Stimulated activated CD4-positive, alpha-beta T cell treated with anti-CD3 and anti-CD28 coated beads, Interleukin-1b, Interleukin-23, amount 100 ng/mL, for 24 hours (primary cell): ENCODE measurements around the gene PACS1.
"Not testable (repeated sequence)": the region's sequence is repeated elsewhere in the genome, so short reads cannot be mapped to it uniquely, and the experiment has no call there.

Source experiments
- DNase-seq, 4 experiments: peaks; one replicate each; pipeline ENCODE4 v3.0.0-alpha.2; 2020; ENCODE audit warnings: low read depth in 4 of 4, low spot score in 1 of 4

PACS1 gene

DNA sequence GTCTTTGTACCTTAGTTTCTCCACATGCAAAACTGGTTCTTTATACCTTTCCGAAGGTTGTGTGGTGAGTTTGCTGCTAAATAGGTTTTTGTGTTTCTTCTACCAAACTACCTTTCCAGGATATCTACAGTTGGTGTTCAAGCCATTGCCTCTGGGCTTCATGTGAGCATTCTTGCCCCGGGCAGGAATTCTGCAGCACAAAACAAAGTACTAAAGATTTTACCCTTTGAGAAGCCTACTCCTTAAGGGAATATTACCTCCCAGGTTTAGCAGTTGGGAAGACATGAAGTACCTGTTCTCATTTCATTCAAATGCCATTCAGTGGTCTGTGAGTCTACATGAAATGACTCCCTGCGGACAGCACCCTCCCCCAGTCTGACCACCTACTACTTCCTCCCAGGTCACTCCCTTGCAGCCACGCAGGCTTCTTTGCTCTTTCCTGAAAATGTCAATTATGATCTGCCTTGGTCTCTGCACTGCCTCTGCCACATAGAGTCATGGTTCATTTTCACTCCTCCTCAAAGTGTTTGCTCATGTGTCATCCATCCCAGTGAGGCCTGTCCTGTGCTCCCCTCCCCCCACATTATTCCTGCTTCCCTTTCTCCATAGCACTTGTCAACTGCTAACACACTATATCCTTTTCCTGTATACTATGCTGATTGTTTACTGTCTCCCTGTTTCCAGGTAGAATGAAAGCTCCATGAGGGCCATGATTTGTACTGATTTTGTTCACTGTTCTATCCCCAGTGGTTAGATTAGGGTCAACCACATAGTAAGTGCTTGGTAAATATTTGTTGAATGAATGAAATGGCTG lies 36.9 kb downstream of the PACS1 start:
- no peak for DNase-seq

DNA sequence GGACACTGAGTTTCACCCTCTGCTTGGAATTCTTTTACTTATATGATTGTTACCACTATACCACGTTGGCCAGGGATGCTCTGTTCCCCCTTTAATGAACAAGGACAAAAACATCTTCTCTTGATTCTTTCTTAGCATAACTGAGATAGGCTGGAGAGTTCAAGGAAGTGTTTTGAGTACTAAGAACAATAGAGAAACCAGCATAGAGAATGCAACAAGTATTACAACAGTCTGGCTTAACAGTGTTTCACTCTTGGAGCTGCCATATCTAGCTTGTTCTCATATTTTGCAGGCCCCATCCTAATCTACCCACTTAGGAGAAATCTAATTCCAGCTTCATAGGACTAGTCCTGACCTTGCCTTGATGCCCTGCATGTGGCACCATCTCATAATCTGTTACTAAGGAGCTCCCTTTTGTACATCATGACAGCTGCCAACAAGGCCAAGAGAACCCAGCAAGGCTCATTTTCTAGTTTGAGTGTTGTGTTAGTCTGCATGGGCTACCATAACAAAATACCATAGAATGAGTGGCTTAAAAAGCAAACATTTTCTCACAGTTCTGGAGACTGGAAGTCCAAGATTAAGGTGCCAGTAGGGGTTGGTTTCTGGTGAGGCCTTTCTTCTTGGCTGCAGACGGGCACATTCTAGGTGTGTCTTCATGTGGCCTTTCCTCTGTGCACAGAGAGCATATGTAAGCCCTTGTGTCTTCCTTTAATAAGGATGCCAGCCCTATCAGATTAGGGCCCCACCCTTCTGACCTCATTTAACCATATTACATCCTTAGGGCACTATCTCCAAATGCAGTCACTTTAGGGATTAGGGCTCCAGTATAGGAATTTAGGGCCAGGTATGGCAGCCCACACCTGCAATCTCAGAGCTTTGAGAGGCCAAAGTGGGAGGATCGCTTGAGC lies 37.8 kb downstream of the PACS1 start:
- DNase-seq = no peak

DNA sequence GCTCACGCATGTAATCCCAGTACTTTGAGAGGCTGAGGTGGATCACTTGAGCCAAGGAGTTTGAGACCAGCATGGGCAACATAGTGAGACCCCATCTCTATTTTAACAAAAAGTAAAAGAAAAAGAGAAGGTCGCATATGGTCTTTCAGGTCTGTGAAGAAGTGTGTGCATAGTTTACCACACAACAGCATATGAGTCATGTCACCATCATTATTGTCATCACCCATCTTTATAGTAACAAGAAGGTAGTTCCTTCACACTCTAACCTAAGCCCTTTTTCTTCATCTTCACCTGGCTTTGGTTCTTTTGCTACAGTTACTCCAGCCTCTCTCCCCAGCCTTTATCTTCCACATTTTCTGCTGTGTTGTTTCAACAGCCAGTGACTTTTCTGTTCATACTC lies 39.2 kb downstream of the PACS1 start:
- DNase-seq = no peak

DNA sequence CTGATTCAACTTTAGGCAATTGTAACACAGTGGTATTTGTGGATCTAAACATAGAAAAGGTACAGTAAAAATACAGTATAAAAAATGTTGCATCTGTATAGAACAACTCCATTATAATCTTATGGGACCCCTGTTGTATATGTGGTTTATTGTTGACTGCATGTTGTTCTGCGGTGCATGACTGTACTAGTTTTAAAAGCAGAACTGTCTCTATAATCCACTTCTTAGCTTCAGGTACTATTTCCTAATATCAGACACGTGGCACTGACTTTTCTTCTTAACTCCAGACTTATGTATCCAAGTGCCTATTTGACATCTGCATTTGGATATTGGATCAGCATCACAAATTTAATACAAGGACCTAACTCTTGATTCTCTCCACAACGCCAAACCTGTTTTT lies 41.1 kb downstream of the PACS1 start:
- no peak for DNase-seq

- no peak for DNase-seq
Observed at GRCh38 chr11:66112041-66112491, 42.0 kb downstream of the PACS1 start.

DNA sequence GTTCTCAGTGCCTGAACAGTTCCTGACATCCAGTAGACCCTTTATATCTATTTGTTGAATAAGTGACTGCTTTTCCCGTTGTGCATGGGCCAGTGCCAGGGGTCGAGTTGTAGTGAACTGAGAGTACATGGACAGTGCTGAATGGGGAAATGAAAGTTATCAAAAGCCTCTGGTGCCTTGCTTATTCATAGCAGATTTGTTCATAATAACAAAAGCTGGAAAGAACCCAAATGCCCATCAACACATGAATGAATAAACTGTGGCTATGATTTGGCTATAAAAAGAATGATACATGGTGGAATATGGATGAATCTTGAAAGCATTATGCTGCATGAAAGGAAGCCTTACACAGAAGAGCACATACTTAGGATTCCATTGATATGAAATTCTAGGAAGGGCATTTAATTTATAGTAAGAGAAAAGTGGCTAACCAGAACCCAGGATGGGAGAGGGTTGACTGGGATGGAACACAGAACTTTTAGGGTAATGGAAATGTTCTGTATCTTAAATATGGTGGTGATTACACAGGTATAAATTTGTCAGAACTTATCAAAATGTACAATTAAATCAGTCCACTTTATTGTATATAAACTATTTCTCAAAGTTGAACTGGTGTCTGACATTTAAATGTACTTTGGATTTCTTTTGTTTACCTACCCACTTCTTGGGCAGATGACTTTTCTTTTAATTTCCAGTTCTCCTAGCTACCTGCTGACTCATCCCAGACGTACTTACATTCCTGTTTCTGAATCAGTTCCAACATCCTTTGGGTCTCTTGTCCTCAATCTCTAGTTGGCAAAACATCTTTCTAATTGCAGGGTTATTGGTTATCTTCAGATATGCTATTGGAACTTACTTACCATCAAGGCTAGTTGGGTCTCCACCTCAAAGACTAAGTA lies 42.8 kb downstream of the PACS1 start:
- no peak for DNase-seq

DNA sequence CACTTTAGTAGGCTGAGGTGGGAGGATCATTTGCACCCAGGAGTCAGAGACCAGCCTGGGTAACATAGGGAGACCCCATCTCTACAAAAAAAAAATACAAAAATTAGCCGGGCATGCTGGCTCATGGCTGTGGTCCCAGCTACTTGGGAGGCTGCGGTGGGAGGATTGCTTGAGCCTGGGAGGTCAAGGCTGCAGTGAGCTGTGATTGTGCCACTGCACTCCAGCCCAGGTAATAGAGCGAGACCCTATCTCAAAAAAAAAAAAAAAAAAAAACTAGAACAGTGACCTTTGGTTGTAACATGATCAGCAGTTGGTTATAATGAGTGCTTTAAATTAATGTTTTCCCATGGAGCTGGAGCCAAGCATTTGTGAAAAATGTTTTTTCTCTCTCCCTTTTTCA lies 44.9 kb downstream of the PACS1 start:
- not testable (repeated sequence) for DNase-seq

- DNase-seq = no peak
Observed at GRCh38 chr11:66115638-66116301, 45.7 kb downstream of the PACS1 start.

- DNase-seq = no peak
Observed at GRCh38 chr11:66116576-66117361, 46.7 kb downstream of the PACS1 start.

GRCh38 chr11:66118847-66119246 lies 48.8 kb downstream of the PACS1 start:
- DNase-seq = no peak

- no peak for DNase-seq
Observed at GRCh38 chr11:66119348-66120133, 49.5 kb downstream of the PACS1 start.

- DNase-seq = no peak
Observed at GRCh38 chr11:66121466-66121865, 51.4 kb downstream of the PACS1 start.

GRCh38 chr11:66123902-66124301 lies 53.8 kb downstream of the PACS1 start:
- DNase-seq = no peak

DNA sequence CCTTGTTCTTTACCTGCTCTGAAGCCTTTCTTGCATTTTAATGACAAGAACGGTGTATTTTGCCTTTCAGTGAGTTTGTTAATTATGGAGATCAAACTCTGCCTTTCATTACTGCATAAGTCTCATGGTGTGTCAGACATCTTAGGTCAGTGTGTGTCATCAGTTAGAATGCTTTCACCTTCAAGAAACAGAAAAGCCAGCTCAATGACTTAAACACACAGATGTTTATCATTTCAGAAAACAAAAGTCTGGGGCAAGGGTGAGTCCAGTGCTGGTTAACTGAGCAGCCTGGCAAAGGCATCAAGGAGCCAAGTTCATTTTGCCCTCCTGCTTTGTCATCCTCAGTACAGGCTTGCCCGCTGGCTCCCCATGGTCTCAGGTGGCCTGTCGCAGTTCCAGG lies 54.5 kb downstream of the PACS1 start:
- DNase-seq = no peak

DNA sequence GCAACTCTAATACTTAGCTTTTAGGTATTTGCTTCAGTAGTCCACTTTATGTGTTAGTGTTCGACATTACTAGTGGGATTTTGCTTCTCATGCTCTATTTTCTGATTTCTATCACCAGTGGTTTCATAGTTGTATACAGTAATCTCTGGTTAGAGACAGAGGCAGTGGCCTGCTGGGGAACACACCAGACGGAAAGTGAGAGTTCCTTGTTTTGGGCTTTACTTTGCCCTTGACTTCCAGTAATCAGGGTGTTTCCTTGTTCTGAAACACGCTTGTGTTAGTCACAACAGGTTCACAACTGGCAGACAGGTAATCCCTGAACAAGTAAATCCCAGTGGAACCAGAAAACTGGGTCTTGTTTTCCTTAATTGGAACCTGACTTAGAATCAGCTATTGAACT lies 56.0 kb downstream of the PACS1 start:
- DNase-seq = no peak

GRCh38 chr11:66126808-66127555 lies 56.9 kb downstream of the PACS1 start:
- peak; percentile 22 to 53 (median 39) for DNase-seq

GRCh38 chr11:66130978-66131377 lies 60.9 kb downstream of the PACS1 start:
- DNase-seq = no peak

DNA sequence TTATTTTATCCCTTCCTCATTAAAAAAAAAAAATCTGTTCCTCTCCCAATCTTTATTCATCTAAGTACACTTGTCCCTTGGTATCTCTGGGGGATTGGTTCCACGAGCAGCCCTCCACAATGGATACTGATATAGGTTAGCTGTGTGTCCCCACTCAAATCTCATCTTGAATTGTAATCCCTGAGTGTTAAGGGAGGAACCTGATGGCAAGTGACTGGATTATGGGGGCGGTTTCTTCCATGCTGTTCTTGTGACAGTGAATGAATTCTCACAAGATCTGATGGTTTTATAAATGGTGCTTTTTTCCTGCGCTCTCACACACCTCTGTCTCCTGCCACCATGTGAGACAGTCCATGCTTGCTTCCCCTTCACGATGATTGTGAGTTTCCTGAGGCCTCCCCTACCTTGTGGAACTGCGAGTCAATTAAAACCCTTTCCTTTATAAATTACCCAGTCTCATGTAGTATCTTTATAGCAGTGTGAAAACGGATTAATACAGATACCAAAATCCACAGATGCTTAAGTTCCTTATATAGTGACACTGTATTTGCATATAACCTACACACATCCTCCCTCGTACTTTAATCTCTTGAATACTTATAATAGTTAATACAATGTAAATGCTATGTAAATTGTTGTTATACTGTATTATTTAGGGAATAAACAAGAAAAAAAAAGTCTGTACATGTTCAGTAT lies 62.0 kb downstream of the PACS1 start:
- DNase-seq = no peak
